GM12878 (cell line): Measurements from ENCODE around the gene CELF2. TPM values are rescaled to one million over a fixed set of nuclear protein-coding genes. Genes with fewer than 3 reads are reported as not detected.

Experiments
- ATAC-seq: fragments of 200-7000 bp; cut with Tn5 transposase; 3 replicates; pipeline ENCODE4 v1.9.1; 2020; ENCODE audit warnings: mild to moderate bottlenecking, moderate library complexity
- BruUV-seq: library from RNA; stranded (reverse); fragments of 400-500 nt; replicated peaks from 2 replicates; lab custom pipeline; 2021; lab: Mats Ljungman, UMichigan
- CTCF ChIA-PET: fragments of 300-600 bp; sonication (Branson Sonifier 250); formaldehyde crosslinking; extraction: SDS; loops from one replicate; lab custom pipeline; 2021; ENCODE audit warnings: inconsistent platforms; lab: Yijun Ruan, JAX
- POLR2A ChIA-PET: fragments of 350-600 bp; formaldehyde crosslinking; extraction: SDS; loops from one replicate; lab custom pipeline; 2021; ENCODE audit warnings: inconsistent platforms; lab: Charles Lee
- RAD21 ChIA-PET: fragments of 300-600 bp; sonication (Branson Sonifier 250); formaldehyde crosslinking; loops from one replicate; lab custom pipeline; 2023; ENCODE audit warnings: antibody characterized with exemption; ENCODE audit not compliant: unreplicated experiment; lab: Charles Lee
- SMC1A ChIA-PET: fragments of 300-600 bp; sonication (Branson Sonifier 250); formaldehyde crosslinking; loops from one replicate; lab custom pipeline; 2023; ENCODE audit not compliant: unreplicated experiment, uncharacterized antibody; lab: Charles Lee
- DNase-seq: peaks from one replicate; pipeline ENCODE4 v3.0.0-alpha.2; 2011; ENCODE audit warnings: low read depth, low spot score
- FAIRE-seq: peaks from 3 replicates; lab custom pipeline; 2011; peaks lifted over from hg19 to GRCh38; lab: Jason Lieb, UNC
- H2AFZ ChIP-seq: 2 replicates; pipeline ENCODE4 v1.6.0; 2011; ENCODE audit warnings: low read depth, low read length, control low read depth; ENCODE audit not compliant: control insufficient read depth
- H3K27ac ChIP-seq: 2 replicates; pipeline ENCODE4 v1.5.1; 2011; ENCODE audit warnings: control low read depth; ENCODE audit not compliant: control insufficient read depth, insufficient read depth
- H3K27me3 ChIP-seq, 2 experiments: replicated peaks in 1 of 2; 2 replicates each; pipeline versions ENCODE4 v1.6.0 to v1.6.1; 2011; ENCODE audit warnings: low read length in 1 of 2; ENCODE audit not compliant: control insufficient read depth in 2 of 2, insufficient read depth in 2 of 2
- H3K36me3 ChIP-seq, 2 experiments: 2 replicates each; pipeline ENCODE4 v1.5.1; 2011; ENCODE audit warnings: low read length in 1 of 2; ENCODE audit not compliant: control insufficient read depth in 2 of 2, insufficient read depth in 2 of 2
- H3K4me1 ChIP-seq: 2 replicates; pipeline ENCODE4 v1.6.1; 2011; ENCODE audit warnings: mild to moderate bottlenecking, low read length, moderate library complexity, mixed read lengths; ENCODE audit not compliant: control insufficient read depth, insufficient read depth
- H3K4me2 ChIP-seq: 2 replicates; pipeline ENCODE4 v1.6.0; 2011; ENCODE audit warnings: control low read depth; ENCODE audit not compliant: control insufficient read depth, insufficient read depth
- H3K4me3 ChIP-seq: fragments of 200-600 bp; sonication (generic); 2 replicates; pipeline ENCODE4 v1.5.1; 2016
- H3K79me2 ChIP-seq: 2 replicates; pipeline ENCODE4 v1.6.0; 2011; ENCODE audit warnings: low read length; ENCODE audit not compliant: control insufficient read depth, insufficient read depth
- H3K9ac ChIP-seq: 2 replicates; pipeline ENCODE4 v1.8.0; 2011; ENCODE audit warnings: low read length, control low read depth, mixed read lengths; ENCODE audit not compliant: control insufficient read depth, insufficient read depth
- H3K9me3 ChIP-seq: replicated peaks from 3 replicates; pipeline ENCODE4 v1.5.1; 2011; ENCODE audit warnings: mild to moderate bottlenecking, low read length; ENCODE audit not compliant: control insufficient read depth, insufficient read depth
- H4K20me1 ChIP-seq: 2 replicates; pipeline ENCODE4 v1.6.0; 2011; ENCODE audit not compliant: control insufficient read depth, insufficient read depth
- CBFB ChIP-seq: IDR thresholded peaks from 2 replicates; pipeline ENCODE4 v1.6.1; 2016; ENCODE audit warnings: antibody characterized with exemption, low read depth
- GABPA ChIP-seq: IDR thresholded peaks from 2 replicates; pipeline ENCODE4 v1.6.1; 2014; ENCODE audit warnings: antibody characterized with exemption, low read depth, mild to moderate bottlenecking, inconsistent platforms
- KLF5 ChIP-seq: fragments of 450-650 bp; IDR thresholded peaks from 2 replicates; pipeline ENCODE4 v1.6.1; 2014; ENCODE audit warnings: mild to moderate bottlenecking; ENCODE audit not compliant: partially characterized antibody
- LARP7 ChIP-seq: fragments of 450-650 bp; IDR thresholded peaks from 2 replicates; pipeline ENCODE4 v1.6.1; 2017; ENCODE audit warnings: mild to moderate bottlenecking
- MEF2B ChIP-seq: fragments of 450-650 bp; IDR thresholded peaks from 2 replicates; pipeline ENCODE4 v1.6.1; 2018; ENCODE audit warnings: mild to moderate bottlenecking, moderate library complexity; ENCODE audit not compliant: partially characterized antibody, poor library complexity, severe bottlenecking
- RFX5 ChIP-seq: IDR thresholded peaks from 2 replicates; pipeline ENCODE4 v1.6.1; 2011; ENCODE audit warnings: low read depth, low read length, improper control_type of control experiment
- SKIL ChIP-seq: fragments of 450-650 bp; IDR thresholded peaks from 2 replicates; pipeline ENCODE4 v1.6.1; 2017; ENCODE audit warnings: mild to moderate bottlenecking, low read depth, inconsistent platforms; ENCODE audit not compliant: poor library complexity, severe bottlenecking
- WGBS: methylation state at CpG from one replicate; pipeline ENCODE4 v1.1.6; 2016; ENCODE audit warnings: low lambda C conversion rate; ENCODE audit not compliant: insufficient replicate concordance, insufficient coverage; ENCODE audit errors: missing lambda C conversion rate; 5-methylcytosine and 5-hydroxymethylcytosine counted together
- in situ Hi-C: fragments of 300-500 bp; cut with MboI; formaldehyde crosslinking; loops from 9 replicates; pipeline ENCODE4 v1.14.3; 2018; ENCODE audit warnings: mixed read lengths
- intact Hi-C: fragments of 100-400 bp; cut with micrococcal nuclease; formaldehyde crosslinking; loops from one replicate; pipeline ENCODE4 v1.14.2; 2022; ENCODE audit not compliant: unreplicated experiment
- polyA plus RNA-seq, 11 experiments: library from polyadenylated mRNA; depleted of rRNA in 4 of 11; unstranded in 6 of 11; stranded (reverse) in 5 of 11; fragments of >200 nt; fragmentation: Nextera tagmentation in 4 of 11; fragmentation: Illumina TruSeq in 1 of 11; extraction: Ambion mirVana in 4 of 11; extraction: Trizol in 1 of 11; gene quantifications; 1 replicate in 1 of 11; 2 replicates in 10 of 11; pipeline versions ENCODE4 v1.2.1 to v1.2.3, GENCODE V29; 2011 to 2016; ENCODE audit warnings: inconsistent platforms in 2 of 11, missing spikeins in 2 of 11, low read depth in 1 of 11
- total RNA-seq, 4 experiments: library from RNA; depleted of rRNA in 3 of 4; stranded (reverse); fragments of >200 nt in 3 of 4; fragmentation: Illumina TruSeq in 1 of 4; extraction: Trizol in 1 of 4; gene quantifications; 2 replicates each; pipeline versions ENCODE4 v1.2.1 to v1.2.3, GENCODE V29; 2013 to 2021

The CELF2 gene
- total and polyA plus RNA-seq, 10 of the 15 experiments (the other 5 are each of a cell fraction or from before 2014, with no cell fraction given), result 20.8 to 129 (median 86.3) TPM

- no peak for FAIRE-seq
- in situ Hi-C loops (no loop called here), intact Hi-C loops (no loop called here)
- Histone ChIP-seq H3K36me3 (no peaks in the 10 kb centered on the region), H3K27ac (no peak overlapping the region), H3K27me3 (no peaks in the 10 kb centered on the region), H3K4me1 (no peaks in the 10 kb centered on the region), H3K4me2 (no peak overlapping the region), H3K9ac (no peak overlapping the region), H3K79me2 (no peaks in the 10 kb centered on the region), H4K20me1 (no peaks in the 10 kb centered on the region), H3K4me3 (no peak overlapping the region), H2AFZ (no peak overlapping the region), H3K9me3 (no peaks in the 10 kb centered on the region; the same call in 1 of the 3 replicates)
- DNase-seq, result no peak
- no peak for ATAC-seq
- CTCF ChIA-PET, result interaction anchor here (0.6 kb wide), 1 partner anchor 325 kb away, joined by 3 read pairs; no protein-coding TSS in a partner anchor
- RAD21 ChIA-PET, result no interaction called here
- 26% methylated on average over 4 of the region's 4 CpGs for WGBS
- no TSS peak for BruUV-seq
- POLR2A ChIA-PET, result no interaction called here
- SMC1A ChIA-PET, result no interaction called here
- no peak for TF ChIP-seq KLF5
- no peak for TF ChIP-seq LARP7
- TF ChIP-seq GABPA, result no peak
- no peak for TF ChIP-seq SKIL
- no peak for TF ChIP-seq CBFB
- no peak for TF ChIP-seq RFX5
- TF ChIP-seq MEF2B, result no peak
Measured at GRCh38 chr10:11358923-11359575, 341.4 kb downstream of the CELF2 start.
